ENCODE results near the gene SP3. TPM values are rescaled to one million over a fixed set of nuclear protein-coding genes. Genes with fewer than 3 reads are reported as not detected.

SP3 gene
- total and polyA plus RNA-seq, 2 experiments from 2014 or later, result 24.1 to 110 TPM

GRCh38 chr2:174007010-174007409 lies 41.8 kb upstream of the SP3 start:
- Histone ChIP-seq H3K36me3 (ENCODE audit: insufficient read depth) (no peaks in the 10 kb centered on the region), H3F3A (replicated peaks; ENCODE audit: low read depth) (no peaks in the 10 kb centered on the region), H3K79me2 (replicated peaks; ENCODE audit: insufficient read depth) (no peaks in the 10 kb centered on the region), H4K20me1 (replicated peaks; ENCODE audit: insufficient read depth) (no peaks in the 10 kb centered on the region), H3K4me1 (ENCODE audit: insufficient read depth) (no peaks in the 10 kb centered on the region), H3K27me3 (ENCODE audit: insufficient read depth) (peaks cover 6% of the 10 kb centered on the region; the same call in 1 of the 2 replicates), H3K27ac (ENCODE audit: low read depth) (no peak overlapping the region), H3K4me3 (no peak overlapping the region), H3K9me2 (ENCODE audit: insufficient read depth) (no peaks in the 10 kb centered on the region), H2AFZ (no peak overlapping the region), H3K4me2 (no peak overlapping the region)
- TF ChIP-seq ZNF114 (CRISPR knock-in tag; IDR thresholded peaks at IDR 0.05), result no peak
- no peak for TF ChIP-seq ETS1 (IDR thresholded peaks at IDR 0.05)
- no peak for TF ChIP-seq ZNF331 (CRISPR knock-in tag; IDR thresholded peaks at IDR 0.05; ENCODE audit: low read depth)
- no peak for TF ChIP-seq POLR2AphosphoS5 (IDR thresholded peaks at IDR 0.05; ENCODE audit: low read depth)
- TF ChIP-seq JUNB (IDR thresholded peaks at IDR 0.05; ENCODE audit: unreplicated experiment), result no peak
- no peak for TF ChIP-seq REST (IDR thresholded peaks at IDR 0.05; ENCODE audit: unreplicated experiment)
- no peak for TF ChIP-seq CREB1 (CRISPR knock-in tag; IDR thresholded peaks at IDR 0.05; ENCODE audit: low read depth)
- TF ChIP-seq EZH2 (IDR thresholded peaks at IDR 0.05; ENCODE audit: low read depth, unreplicated experiment), result no peak
- Mint-ChIP-seq H3K36me3 (ENCODE audit: low read depth) (no peaks in the 10 kb centered on the region), H3K27ac (no peak overlapping the region), H3K4me1 (peaks cover 9% of the 10 kb centered on the region), H3K4me3 (no peak overlapping the region), H3K27me3 (ENCODE audit: insufficient read depth, low read depth, poor library complexity) (no peaks in the 10 kb centered on the region), H3K9me3 (no peaks in the 10 kb centered on the region)
- ATAC-seq (no peak), DNase-seq (ENCODE audit: low spot score) (no peak)

GRCh38 chr2:174005801-174006419 lies 40.7 kb upstream of the SP3 start:
- H3K27me3 Mint-ChIP-seq (ENCODE audit: insufficient read depth, low read depth, poor library complexity), result no peaks in the 10 kb centered on the region
- no peak for DNase-seq (ENCODE audit: low spot score)

More at GRCh38 chr2:174005801-174006419, 40.7 kb upstream of the SP3 start:
- H3K27me3 ChIP-seq (ENCODE audit: insufficient read depth), result no peaks in the 10 kb centered on the region
- no peaks in the 10 kb centered on the region for H3K36me3 ChIP-seq (ENCODE audit: insufficient read depth)
- H3K27ac ChIP-seq (ENCODE audit: low read depth), result no peak overlapping the region
- no peak for ATAC-seq
- no peaks in the 10 kb centered on the region for H3K36me3 Mint-ChIP-seq (ENCODE audit: low read depth)
- no peak overlapping the region for H3K27ac Mint-ChIP-seq
- H3K9me3 Mint-ChIP-seq, result no peaks in the 10 kb centered on the region
- H3K4me1 ChIP-seq (ENCODE audit: insufficient read depth), result no peaks in the 10 kb centered on the region
- H2AFZ ChIP-seq, result no peak overlapping the region
- peaks cover 9% of the 10 kb centered on the region for H3K4me1 Mint-ChIP-seq
- H3K4me3 ChIP-seq, result no peak overlapping the region
- TF ChIP-seq ZNF331 (CRISPR knock-in tag; IDR thresholded peaks at IDR 0.05; ENCODE audit: low read depth), result no peak
- TF ChIP-seq JUNB (IDR thresholded peaks at IDR 0.05; ENCODE audit: unreplicated experiment), result no peak
- TF ChIP-seq ETS1 (IDR thresholded peaks at IDR 0.05), result no peak
- TF ChIP-seq POLR2AphosphoS5 (IDR thresholded peaks at IDR 0.05; ENCODE audit: low read depth), result no peak
- TF ChIP-seq NANOG (IDR thresholded peaks at IDR 0.05; ENCODE audit: borderline replicate concordance), result no peak
- no peaks in the 10 kb centered on the region for H4K20me1 ChIP-seq (replicated peaks; ENCODE audit: insufficient read depth)
- no peak overlapping the region for H3K4me2 ChIP-seq
- no peaks in the 10 kb centered on the region for H3F3A ChIP-seq (replicated peaks; ENCODE audit: low read depth)
- no peaks in the 10 kb centered on the region for H3K79me2 ChIP-seq (replicated peaks; ENCODE audit: insufficient read depth)
- no peaks in the 10 kb centered on the region for H3K9me2 ChIP-seq (ENCODE audit: insufficient read depth)
- H3K4me3 Mint-ChIP-seq, result no peak overlapping the region

Measured in GM23338 (cell line).